Loucy (cell line): Measurements from ENCODE around the gene SPAG17.

ENCODE experiments used
- H2AFZ ChIP-seq: fragments of 200-600 bp; sonication (generic); 2 replicates; pipeline ENCODE4 v1.6.0; 2016; ENCODE audit warnings: antibody characterized with exemption, mild to moderate bottlenecking, low read length, moderate library complexity
- H3F3A ChIP-seq: fragments of 200-600 bp; 2 replicates; pipeline ENCODE4 v1.6.0; 2016; ENCODE audit warnings: antibody characterized with exemption, low read depth, mild to moderate bottlenecking
- H3K27me3 ChIP-seq: fragments of 200-600 bp; sonication (generic); 2 replicates; pipeline ENCODE4 v1.6.1; 2014; ENCODE audit warnings: low read length, mild to moderate bottlenecking; ENCODE audit not compliant: insufficient read depth, poor library complexity, severe bottlenecking
- H3K36me3 ChIP-seq: fragments of 200-600 bp; sonication (generic); 2 replicates; pipeline ENCODE4 v1.6.1; 2016; ENCODE audit warnings: low read length; ENCODE audit not compliant: insufficient read depth
- H3K4me1 ChIP-seq: fragments of 200-600 bp; sonication (generic); 2 replicates; pipeline ENCODE4 v1.5.1; 2014; ENCODE audit warnings: low read length, mild to moderate bottlenecking; ENCODE audit not compliant: insufficient read depth, poor library complexity, severe bottlenecking
- H3K4me2 ChIP-seq: fragments of 200-600 bp; sonication (generic); 2 replicates; pipeline ENCODE4 v1.6.0; 2014; ENCODE audit warnings: antibody characterized with exemption, low read length, low read depth, mild to moderate bottlenecking; ENCODE audit not compliant: poor library complexity, severe bottlenecking
- H3K4me3 ChIP-seq: fragments of 200-600 bp; sonication (generic); 2 replicates; pipeline ENCODE4 v1.5.1; 2014; ENCODE audit warnings: low read length, mild to moderate bottlenecking, mixed read lengths; ENCODE audit not compliant: poor library complexity, severe bottlenecking
- H3K79me2 ChIP-seq: fragments of 200-600 bp; sonication (generic); 2 replicates; pipeline ENCODE4 v1.6.1; 2014; ENCODE audit warnings: low read length; ENCODE audit not compliant: insufficient read depth
- H3K9ac ChIP-seq: fragments of 200-600 bp; sonication (generic); 2 replicates; pipeline ENCODE4 v1.6.0; 2014; ENCODE audit warnings: mild to moderate bottlenecking, low read depth, low read length, moderate library complexity; ENCODE audit not compliant: poor library complexity, severe bottlenecking
- H3K9me2 ChIP-seq: fragments of 200-600 bp; sonication (generic); replicated peaks from 2 replicates; pipeline ENCODE4 v1.6.1; 2016; ENCODE audit warnings: low read depth, low read length, mixed read lengths
- H3K9me3 ChIP-seq: fragments of 200-600 bp; sonication (generic); 2 replicates; pipeline ENCODE4 v1.6.1; 2014; ENCODE audit warnings: mild to moderate bottlenecking, antibody characterized with exemption, low read length, low read depth; ENCODE audit not compliant: insufficient read depth
- H4K20me1 ChIP-seq: fragments of 200-600 bp; sonication (generic); 2 replicates; pipeline ENCODE4 v1.6.0; 2014; ENCODE audit warnings: antibody characterized with exemption, low read length, mild to moderate bottlenecking; ENCODE audit not compliant: insufficient read depth, poor library complexity, severe bottlenecking
- CTCF ChIP-seq: fragments of 200-600 bp; sonication (generic); conservative IDR thresholded peaks from 2 replicates; pipeline ENCODE4 v1.5.1; 2014; ENCODE audit warnings: mild to moderate bottlenecking, antibody characterized with exemption, low read length
- EZH2phosphoT487 ChIP-seq: fragments of 200-600 bp; IDR thresholded peaks from 2 replicates; pipeline ENCODE4 v1.6.1; 2018; ENCODE audit warnings: antibody characterized with exemption, mild to moderate bottlenecking, moderate library complexity, borderline replicate concordance

The SPAG17 gene

GRCh38 chr1:118084400-118084799 is 100.6 kb downstream of the SPAG17 start:
- Histone ChIP-seq H3K79me2 (no peaks in the 10 kb centered on the region), H3K4me3 (no peak overlapping the region), H3F3A (no peaks in the 10 kb centered on the region), H3K36me3 (no peaks in the 10 kb centered on the region), H3K9me3 (no peaks in the 10 kb centered on the region), H4K20me1 (no peaks in the 10 kb centered on the region), H2AFZ (0 out of 2 replicates have a peak overlapping the region, but pooled peaks have one; percentile 11), H3K9ac (no peak overlapping the region), H3K4me1 (no peaks in the 10 kb centered on the region), H3K9me2 (no peaks in the 10 kb centered on the region), H3K4me2 (no peak overlapping the region), H3K27me3 (no peaks in the 10 kb centered on the region)
- TF ChIP-seq CTCF (no peak), EZH2phosphoT487 (no peak)

- Histone ChIP-seq H3K9ac (no peak overlapping the region), H3K9me2 (no peaks in the 10 kb centered on the region), H3K4me3 (no peak overlapping the region), H3K4me2 (no peak overlapping the region), H3K9me3 (no peaks in the 10 kb centered on the region), H3K4me1 (no peaks in the 10 kb centered on the region), H3K27me3 (no peaks in the 10 kb centered on the region), H3K36me3 (no peaks in the 10 kb centered on the region), H3F3A (no peaks in the 10 kb centered on the region), H4K20me1 (no peaks in the 10 kb centered on the region), H3K79me2 (no peaks in the 10 kb centered on the region), H2AFZ (no peak overlapping the region)
- TF ChIP-seq CTCF (no peak), EZH2phosphoT487 (no peak)
Observed at GRCh38 chr1:118082984-118083383, 102.0 kb downstream of the SPAG17 start.

GRCh38 chr1:118081387-118081786 is 103.6 kb downstream of the SPAG17 start:
- Histone ChIP-seq H3K4me2 (no peak overlapping the region), H3K36me3 (no peaks in the 10 kb centered on the region)
- TF ChIP-seq EZH2phosphoT487 = no peak
- TF ChIP-seq CTCF = no peak

More at GRCh38 chr1:118081387-118081786, 103.6 kb downstream of the SPAG17 start:
- Histone ChIP-seq H2AFZ (no peak overlapping the region), H3K4me1 (no peaks in the 10 kb centered on the region), H3F3A (no peaks in the 10 kb centered on the region), H3K9me3 (no peaks in the 10 kb centered on the region), H4K20me1 (no peaks in the 10 kb centered on the region), H3K4me3 (no peak overlapping the region), H3K9ac (no peak overlapping the region), H3K9me2 (no peaks in the 10 kb centered on the region), H3K27me3 (no peaks in the 10 kb centered on the region), H3K79me2 (no peaks in the 10 kb centered on the region)
